ENCODE measurements around the gene HIPK2.

- TF ChIP-seq EZH2phosphoT487 (IDR thresholded peaks at IDR 0.05; ENCODE audit: borderline replicate concordance, low read depth, low read length) = no peak
- TF ChIP-seq, protein P1, sequence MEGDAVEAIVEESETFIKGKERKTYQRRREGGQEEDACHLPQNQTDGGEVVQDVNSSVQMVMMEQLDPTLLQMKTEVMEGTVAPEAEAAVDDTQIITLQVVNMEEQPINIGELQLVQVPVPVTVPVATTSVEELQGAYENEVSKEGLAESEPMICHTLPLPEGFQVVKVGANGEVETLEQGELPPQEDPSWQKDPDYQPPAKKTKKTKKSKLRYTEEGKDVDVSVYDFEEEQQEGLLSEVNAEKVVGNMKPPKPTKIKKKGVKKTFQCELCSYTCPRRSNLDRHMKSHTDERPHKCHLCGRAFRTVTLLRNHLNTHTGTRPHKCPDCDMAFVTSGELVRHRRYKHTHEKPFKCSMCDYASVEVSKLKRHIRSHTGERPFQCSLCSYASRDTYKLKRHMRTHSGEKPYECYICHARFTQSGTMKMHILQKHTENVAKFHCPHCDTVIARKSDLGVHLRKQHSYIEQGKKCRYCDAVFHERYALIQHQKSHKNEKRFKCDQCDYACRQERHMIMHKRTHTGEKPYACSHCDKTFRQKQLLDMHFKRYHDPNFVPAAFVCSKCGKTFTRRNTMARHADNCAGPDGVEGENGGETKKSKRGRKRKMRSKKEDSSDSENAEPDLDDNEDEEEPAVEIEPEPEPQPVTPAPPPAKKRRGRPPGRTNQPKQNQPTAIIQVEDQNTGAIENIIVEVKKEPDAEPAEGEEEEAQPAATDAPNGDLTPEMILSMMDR (conservative IDR thresholded peaks at IDR 0.05; ENCODE audit: low read length) = no peak
Measured at GRCh38 chr7:139765143-139765542, 12.7 kb downstream of the HIPK2 start.
